HL-60 (cell line): Measurements from ENCODE around the gene TIGD3.
"Not testable (repeated sequence)": the region's sequence is repeated elsewhere in the genome, so short reads cannot be mapped to it uniquely, and the experiment has no call there.

ENCODE experiments used
- DNase-seq, 2 experiments: peaks; one replicate each; pipeline ENCODE4 v3.0.0-alpha.2; 2010 to 2020; ENCODE audit warnings: low read depth in 1 of 2, low spot score in 1 of 2
- H3K27ac ChIP-seq: fragments of 250-450 bp; sonication (Bioruptor Pico); replicated peaks from 2 replicates; pipeline ENCODE4 v1.5.1; 2020; ENCODE audit warnings: mild to moderate bottlenecking, moderate library complexity
- H3K27me3 ChIP-seq: fragments of 250-450 bp; sonication (Bioruptor Pico); 2 replicates; pipeline ENCODE4 v1.5.1; 2021; ENCODE audit warnings: mild to moderate bottlenecking, moderate library complexity; ENCODE audit not compliant: insufficient read depth, poor library complexity, severe bottlenecking
- H3K4me3 ChIP-seq: replicated peaks from 2 replicates; pipeline ENCODE4 v1.5.1; 2011; ENCODE audit warnings: mild to moderate bottlenecking, control low read depth, low read length; ENCODE audit not compliant: insufficient read depth
- CTCF ChIP-seq: IDR thresholded peaks from one replicate; pipeline ENCODE4 v1.5.1; 2011; ENCODE audit warnings: low read length, control low read depth, inconsistent platforms; ENCODE audit not compliant: insufficient read depth
- GABPA ChIP-seq: IDR thresholded peaks from 2 replicates; pipeline ENCODE4 v1.6.1; 2012; ENCODE audit warnings: low read depth
- POLR2AphosphoS5 ChIP-seq: IDR thresholded peaks from 2 replicates; pipeline ENCODE4 v1.6.1; 2012; ENCODE audit warnings: low read depth
- REST ChIP-seq: IDR thresholded peaks from 2 replicates; pipeline ENCODE4 v1.6.1; 2012; ENCODE audit warnings: low read depth; ENCODE audit not compliant: insufficient replicate concordance
- SPI1 ChIP-seq: IDR thresholded peaks from 2 replicates; pipeline ENCODE4 v1.6.1; 2012; ENCODE audit warnings: low read depth, mild to moderate bottlenecking, borderline replicate concordance

The TIGD3 gene

GRCh38 chr11:65330544-65330943 lies 24.0 kb upstream of the TIGD3 start:
- TF ChIP-seq REST (no peak), POLR2AphosphoS5 (no peak), CTCF (no peak), GABPA (no peak), SPI1 (no peak)
- H3K27me3 ChIP-seq: no peaks in the 10 kb centered on the region
- H3K27ac ChIP-seq: no peak overlapping the region
- no peak for DNase-seq
- H3K4me3 ChIP-seq: no peak overlapping the region

GRCh38 chr11:65332591-65332990 lies 22.0 kb upstream of the TIGD3 start:
- not testable (repeated sequence) for H3K27ac ChIP-seq, H3K27me3 ChIP-seq, DNase-seq, H3K4me3 ChIP-seq

- no peaks in the 10 kb centered on the region for H3K27me3 ChIP-seq
- no peak for TF ChIP-seq CTCF
- no peak for TF ChIP-seq POLR2AphosphoS5
- no peak for TF ChIP-seq SPI1
- TF ChIP-seq GABPA: no peak
- TF ChIP-seq REST: no peak
- no peak for DNase-seq
- H3K27ac ChIP-seq: peak overlapping the region; percentile 74; the same call in 1 of the 2 replicates
- peak overlapping the region; percentile 74 for H3K4me3 ChIP-seq
Observed at GRCh38 chr11:65334696-65335295, 19.8 kb upstream of the TIGD3 start.

- H3K4me3 ChIP-seq: no peak overlapping the region
- TF ChIP-seq SPI1 (no peak), GABPA (no peak), REST (no peak)
- H3K27ac ChIP-seq: no peak overlapping the region
- H3K27me3 ChIP-seq: no peaks in the 10 kb centered on the region
- no peak for DNase-seq
Observed at GRCh38 chr11:65338676-65339075, 15.9 kb upstream of the TIGD3 start.
